Left ventricle myocardium inferior (tissue), 1 donor: ENCODE results near the gene TMEM200A. TPM values are rescaled to one million over a fixed set of nuclear protein-coding genes. Genes with fewer than 3 reads are reported as not detected.
A peak's percentile ranks its signal among the peaks of the same experiment; 100 is the strongest.

Experiments used
- DNase-seq: peaks from one replicate; pipeline ENCODE4 v3.0.0-alpha.2; 2020
- H3K27ac ChIP-seq: fragments of 200-600 bp; replicated peaks from 2 replicates; pipeline ENCODE4 v1.8.0; 2021
- H3K27me3 ChIP-seq: fragments of 200-600 bp; 2 replicates; pipeline ENCODE4 v1.8.0; 2021; ENCODE audit warnings: low read depth
- H3K36me3 ChIP-seq: fragments of 200-600 bp; 2 replicates; pipeline ENCODE4 v1.8.0; 2021
- H3K4me1 ChIP-seq: fragments of 200-600 bp; 2 replicates; pipeline ENCODE4 v1.8.0; 2021
- H3K4me3 ChIP-seq: fragments of 200-600 bp; 2 replicates; pipeline ENCODE4 v1.8.0; 2021; ENCODE audit warnings: mild to moderate bottlenecking, moderate library complexity
- H3K9me3 ChIP-seq: fragments of 200-600 bp; replicated peaks from 2 replicates; pipeline ENCODE4 v1.8.0; 2021
- CTCF ChIP-seq: fragments of 200-600 bp; IDR thresholded peaks from 2 replicates; pipeline ENCODE4 v1.8.0; 2021; ENCODE audit warnings: antibody characterized with exemption, mild to moderate bottlenecking, borderline replicate concordance
- intact Hi-C: fragments of 100-400 bp; cut with micrococcal nuclease; formaldehyde crosslinking; loops from one replicate; pipeline ENCODE4 v1.11.0; 2022
- total RNA-seq: library from RNA; stranded (reverse); fragmentation: NEBNext Ultra II Directional; extraction: Animal tissue kit (Norgen Biotek cat#: 25700); gene quantifications from one replicate; pipeline ENCODE4 v1.2.1, GENCODE V29; 2021
- donor health status: DM: no; HTN: yes; CAD: no; lungs with severe emphysema.

The TMEM200A gene
- total RNA-seq, 1 donor from 2014 or later = not detected

- no peaks in the 10 kb centered on the region for H3K9me3 ChIP-seq
- H3K36me3 ChIP-seq = no peaks in the 10 kb centered on the region
- H3K27me3 ChIP-seq = peaks cover 53% of the 10 kb centered on the region
- DNase-seq = no peak
- H3K4me1 ChIP-seq = peaks cover 18% of the 10 kb centered on the region
- intact Hi-C loops = no loop called here
- no peak for TF ChIP-seq CTCF
- H3K27ac ChIP-seq = no peak overlapping the region
- no peak overlapping the region for H3K4me3 ChIP-seq
Observed at GRCh38 chr6:130362128-130362527, 3.7 kb upstream of the TMEM200A start.

GRCh38 chr6:130364224-130364780 lies 1.5 kb upstream of the TMEM200A start:
- TF ChIP-seq CTCF = no peak
- no peak overlapping the region for H3K27ac ChIP-seq
- H3K4me1 ChIP-seq = peaks cover 18% of the 10 kb centered on the region
- H3K36me3 ChIP-seq = no peaks in the 10 kb centered on the region
- H3K27me3 ChIP-seq = peaks cover 75% of the 10 kb centered on the region
- DNase-seq = no peak
- H3K9me3 ChIP-seq = no peaks in the 10 kb centered on the region
- intact Hi-C loops = no loop called here
- no peak overlapping the region for H3K4me3 ChIP-seq

GRCh38 chr6:130366107-130367005 lies 539 bp downstream of the TMEM200A start:
- Histone ChIP-seq H3K27me3 (peaks cover 92% of the 10 kb centered on the region), H3K27ac (no peak overlapping the region)
- intact Hi-C loops = no loop called here

GRCh38 chr6:130367767-130368166 lies 1.9 kb downstream of the TMEM200A start:
- intact Hi-C loops = no loop called here
- no peak overlapping the region for H3K4me3 ChIP-seq
- H3K27me3 ChIP-seq = peaks cover 83% of the 10 kb centered on the region

More at GRCh38 chr6:130366107-130367005, 539 bp downstream of the TMEM200A start:
- no peak for DNase-seq
- H3K4me1 ChIP-seq = peaks cover 18% of the 10 kb centered on the region
- TF ChIP-seq CTCF = no peak
- H3K9me3 ChIP-seq = no peaks in the 10 kb centered on the region
- H3K4me3 ChIP-seq = peak overlapping the region; percentile 65
- no peaks in the 10 kb centered on the region for H3K36me3 ChIP-seq

GRCh38 chr6:130368576-130368975 lies 2.8 kb downstream of the TMEM200A start:
- H3K36me3 ChIP-seq = no peaks in the 10 kb centered on the region
- intact Hi-C loops = no loop called here
- peaks cover 75% of the 10 kb centered on the region for H3K27me3 ChIP-seq
- no peak overlapping the region for H3K4me3 ChIP-seq
- TF ChIP-seq CTCF = no peak
- DNase-seq = no peak
- H3K9me3 ChIP-seq = no peaks in the 10 kb centered on the region
- H3K4me1 ChIP-seq = peaks cover 18% of the 10 kb centered on the region
- H3K27ac ChIP-seq = no peak overlapping the region

More at GRCh38 chr6:130367767-130368166, 1.9 kb downstream of the TMEM200A start:
- peaks cover 18% of the 10 kb centered on the region for H3K4me1 ChIP-seq
- TF ChIP-seq CTCF = no peak
- no peak overlapping the region for H3K27ac ChIP-seq
- no peaks in the 10 kb centered on the region for H3K36me3 ChIP-seq
- no peak for DNase-seq
- H3K9me3 ChIP-seq = no peaks in the 10 kb centered on the region
